ENCODE data around the gene ING5.

GRCh38 chr2:241666627-241667400 lies 35.0 kb upstream of the ING5 start:
- TF ChIP-seq CTCF (IDR thresholded peaks at IDR 0.05) (no peak), EP300 (IDR thresholded peaks at IDR 0.05) (no peak), POLR2A (IDR thresholded peaks at IDR 0.05) (no peak)
